HepG2 (cell line): Measurements from ENCODE around the gene SLC7A11. TPM values are rescaled to one million over a fixed set of nuclear protein-coding genes. Genes with fewer than 3 reads are reported as not detected.

Experiments used
- ATAC-seq: fragments of 200-7000 bp; cut with Tn5 transposase; 3 replicates; pipeline ENCODE4 v1.9.1; 2020; ENCODE audit warnings: mild to moderate bottlenecking, moderate library complexity
- Bru-seq: library from RNA; stranded (reverse); fragments of 400-500 nt; gene quantifications from one replicate; lab custom pipeline; 2021; lab: Mats Ljungman, UMichigan
- BruChase-seq, 2 experiments: library from RNA; stranded (reverse); fragments of 400-500 nt; gene quantifications; one replicate each; lab custom pipeline; 2021; lab: Mats Ljungman, UMichigan
- BruUV-seq: library from RNA; stranded (reverse); fragments of 400-500 nt; replicated peaks from 2 replicates; lab custom pipeline; 2021; lab: Mats Ljungman, UMichigan
- CTCF ChIA-PET: fragments of 300-600 bp; formaldehyde crosslinking; extraction: SDS; loops from one replicate; lab custom pipeline; 2021; ENCODE audit warnings: low total read pairs, inconsistent platforms, low intra/inter-chr PET ratio; lab: Yijun Ruan, JAX
- POLR2A ChIA-PET: fragments of 350-600 bp; sonication (Branson Sonifier 250); formaldehyde crosslinking; loops from one replicate; lab custom pipeline; 2020; ENCODE audit warnings: antibody characterized with exemption, inconsistent platforms; lab: Yijun Ruan, JAX
- DNase-seq: peaks from one replicate; pipeline ENCODE4 v3.0.0-alpha.2; 2015; ENCODE audit warnings: low spot score
- FAIRE-seq: peaks from 3 replicates; lab custom pipeline; 2011; peaks lifted over from hg19 to GRCh38; lab: Jason Lieb, UNC
- H2AFZ ChIP-seq: one replicate; pipeline ENCODE4 v1.6.1; 2011; ENCODE audit warnings: low read length, inconsistent platforms
- H3K27ac ChIP-seq: fragments of 300-600 bp; 3 replicates; pipeline ENCODE4 v1.8.0; 2011; ENCODE audit warnings: mixed run types, mild to moderate bottlenecking, mixed read lengths, low read length, inconsistent platforms; ENCODE audit not compliant: insufficient read depth; ENCODE audit errors: extremely low read length
- H3K27me3 ChIP-seq, 2 experiments: fragments of 200-600 bp in 1 of 2; 2 replicates in 1 of 2; 3 replicates in 1 of 2; pipeline versions ENCODE4 v1.6.0 to v1.8.0; 2011; ENCODE audit warnings: low read length in 2 of 2, mild to moderate bottlenecking in 2 of 2, moderate library complexity in 2 of 2, inconsistent platforms in 1 of 2; ENCODE audit not compliant: insufficient read depth in 2 of 2, control insufficient read depth in 1 of 2
- H3K36me3 ChIP-seq, 2 experiments: fragments of 200-600 bp in 1 of 2; replicated peaks in 1 of 2; 2 replicates in 1 of 2; 3 replicates in 1 of 2; pipeline versions ENCODE4 v1.5.1 to v1.8.0; 2011; ENCODE audit warnings: low read length in 2 of 2, inconsistent platforms in 1 of 2; ENCODE audit not compliant: insufficient read depth in 2 of 2, control insufficient read depth in 1 of 2
- H3K4me1 ChIP-seq: 2 replicates; pipeline ENCODE4 v1.5.1; 2012; ENCODE audit warnings: low read length, inconsistent platforms; ENCODE audit not compliant: insufficient read depth
- H3K4me2 ChIP-seq: 2 replicates; pipeline ENCODE4 v1.6.0; 2011; ENCODE audit warnings: low read depth, low read length, inconsistent platforms
- H3K4me3 ChIP-seq, 3 experiments: fragments of 200-600 bp in 1 of 3; sonication (generic), shearing (Covaris generic) in 1 of 3; replicated peaks in 1 of 3; 2 replicates each; pipeline ENCODE4 v1.5.1; 2011 to 2016; ENCODE audit warnings: low read length in 3 of 3, inconsistent platforms in 2 of 3, low read depth in 2 of 3, mild to moderate bottlenecking in 2 of 3, control low read depth in 1 of 3, mixed read lengths in 1 of 3; ENCODE audit not compliant: insufficient read depth in 1 of 3
- H3K79me2 ChIP-seq: one replicate; pipeline ENCODE4 v1.6.1; 2011; ENCODE audit warnings: low read length, inconsistent platforms; ENCODE audit not compliant: insufficient read depth
- H3K9ac ChIP-seq: 2 replicates; pipeline ENCODE4 v1.6.0; 2011; ENCODE audit warnings: mild to moderate bottlenecking, low read depth, low read length, inconsistent platforms; ENCODE audit not compliant: insufficient read depth
- H3K9me3 ChIP-seq: 2 replicates; pipeline ENCODE4 v1.5.1; 2012; ENCODE audit warnings: mild to moderate bottlenecking, low read length
- H4K20me1 ChIP-seq: 2 replicates; pipeline ENCODE4 v1.6.0; 2011; ENCODE audit warnings: inconsistent platforms, mild to moderate bottlenecking, low read length, moderate library complexity; ENCODE audit not compliant: insufficient read depth
- CSRNP1 ChIP-seq: sonication (generic); formaldehyde crosslinking; IDR thresholded peaks from 2 replicates; pipeline ENCODE4 v1.8.1; 2023; ENCODE audit warnings: mild to moderate bottlenecking, missing genetic modification reagents
- ELF4 ChIP-seq: sonication (generic); formaldehyde crosslinking; IDR thresholded peaks from 2 replicates; pipeline ENCODE4 v1.5.0; 2020; ENCODE audit warnings: missing genetic modification reagents, mild to moderate bottlenecking, moderate library complexity, borderline replicate concordance
- HMGA1 ChIP-seq: sonication (generic); formaldehyde crosslinking; conservative IDR thresholded peaks from 2 replicates; pipeline ENCODE4 v1.4.0; 2020; ENCODE audit warnings: missing genetic modification reagents
- MIXL1 ChIP-seq: IDR thresholded peaks from 2 replicates; pipeline ENCODE4 v1.6.1; 2016
- NRL ChIP-seq: sonication (generic); formaldehyde crosslinking; IDR thresholded peaks from 2 replicates; pipeline ENCODE4 v1.5.0; 2020; ENCODE audit warnings: missing genetic modification reagents, mild to moderate bottlenecking, moderate library complexity, borderline replicate concordance
- POLR2AphosphoS5 ChIP-seq: IDR thresholded peaks from 2 replicates; pipeline ENCODE4 v1.6.1; 2012; ENCODE audit warnings: low read depth, low read length
- RORA ChIP-seq: sonication (generic); formaldehyde crosslinking; IDR thresholded peaks from 2 replicates; pipeline ENCODE4 v1.5.0; 2020; ENCODE audit warnings: mild to moderate bottlenecking, missing genetic modification reagents, moderate library complexity
- ZBTB14 ChIP-seq: sonication (generic); formaldehyde crosslinking; IDR thresholded peaks from 2 replicates; pipeline ENCODE4 v1.4.0; 2020; ENCODE audit warnings: missing genetic modification reagents
- ZBTB7B ChIP-seq: sonication (generic); formaldehyde crosslinking; IDR thresholded peaks from 2 replicates; pipeline ENCODE4 v1.4.0; 2020; ENCODE audit warnings: missing genetic modification reagents
- ZNF678 ChIP-seq: sonication (generic); formaldehyde crosslinking; IDR thresholded peaks from 2 replicates; pipeline ENCODE4 v1.4.0; 2020; ENCODE audit warnings: mild to moderate bottlenecking, missing genetic modification reagents
- ZNF761 ChIP-seq: sonication (generic); formaldehyde crosslinking; conservative IDR thresholded peaks from 2 replicates; pipeline ENCODE4 v1.4.0; 2020; ENCODE audit warnings: mild to moderate bottlenecking, missing genetic modification reagents
- WGBS: methylation state at CpG from one replicate; pipeline ENCODE4 v1.1.6; 2017; ENCODE audit warnings: low lambda C conversion rate; 5-methylcytosine and 5-hydroxymethylcytosine counted together
- in situ Hi-C: cut with HindIII; loops from 2 replicates; pipeline ENCODE4 v1.10.0; 2017; ENCODE audit warnings: low pct_unique_long_range_greater_than_20kb; ENCODE audit not compliant: extremely low pct_ligation_motif_present
- intact Hi-C: fragments of 100-400 bp; cut with micrococcal nuclease; formaldehyde crosslinking; loops from one replicate; pipeline ENCODE4 v1.10.0; 2022; ENCODE audit not compliant: unreplicated experiment
- long read RNA-seq, 2 experiments: library from RNA in 1 of 2; library from polyadenylated mRNA in 1 of 2; stranded (forward) in 1 of 2; unstranded in 1 of 2; transcript quantifications; one replicate each; pipeline ENCODE4 v2.0.0, GENCODE V29; 2019 to 2022
- polyA minus RNA-seq, 3 experiments: library from RNA; depleted of rRNA, polyadenylated mRNA; stranded (reverse); fragments of >200 nt; gene quantifications; 2 replicates each; pipeline ENCODE4 v1.2.3, GENCODE V29; 2011; ENCODE audit warnings: low replicate concordance in 1 of 3
- polyA plus RNA-seq, 8 experiments: library from polyadenylated mRNA; depleted of rRNA in 3 of 8; stranded (reverse) in 7 of 8; unstranded in 1 of 8; fragments of >200 nt; fragmentation: Illumina TruSeq in 4 of 8; extraction: Trizol in 4 of 8; gene quantifications; 2 replicates each; pipeline versions ENCODE4 v1.2.1 to v1.2.3, GENCODE V29; 2011 to 2016; ENCODE audit warnings: low read depth in 4 of 8, missing spikeins in 1 of 8, mixed read lengths in 1 of 8; ENCODE audit not compliant: insufficient read depth in 1 of 8
- total RNA-seq, 5 experiments: library from RNA; depleted of rRNA; stranded (reverse); fragments of >200 nt; fragmentation: Illumina TruSeq; extraction: Trizol; gene quantifications; 2 replicates each; pipeline ENCODE4 v1.2.3, GENCODE V29; 2016; ENCODE audit warnings: low read depth in 1 of 5

Gene SLC7A11
- total RNA-seq (2016; rRNA removed; fragmentation: Illumina TruSeq; extraction: Trizol): 11.9 and 15.7 TPM in 2 replicates
- 1.5 and 2.6 TPM in 2 replicates for total RNA-seq (2016; cell fraction: cytosol; rRNA removed; fragmentation: Illumina TruSeq; extraction: Trizol; ENCODE audit: low read depth)
- total RNA-seq (2016; cell fraction: insoluble cytoplasmic fraction; rRNA removed; fragmentation: Illumina TruSeq; extraction: Trizol): 13.1 and 14.5 TPM in 2 replicates
- 4.0 and 5.0 TPM in 2 replicates for total RNA-seq (2016; cell fraction: membrane; rRNA removed; fragmentation: Illumina TruSeq; extraction: Trizol)
- 21.1 and 22.8 TPM in 2 replicates for total RNA-seq (2016; cell fraction: nucleus; rRNA removed; fragmentation: Illumina TruSeq; extraction: Trizol)
- 15.9 and 17.5 TPM in 2 replicates for polyA plus RNA-seq (2011; rRNA removed)
- polyA plus RNA-seq (2011; cell fraction: cytosol; rRNA removed): 5.6 and 9.4 TPM in 2 replicates
- polyA plus RNA-seq (2011; cell fraction: nucleus; rRNA removed): 9.2 and 14.7 TPM in 2 replicates
- polyA plus RNA-seq (2012): 20.4 and 31.0 TPM in 2 replicates
- polyA plus RNA-seq (2016; cell fraction: cytosol; fragmentation: Illumina TruSeq; extraction: Trizol; ENCODE audit: low read depth): 0.35 and 0.42 TPM in 2 replicates
- 5.6 and 6.9 TPM in 2 replicates for polyA plus RNA-seq (2016; cell fraction: insoluble cytoplasmic fraction; fragmentation: Illumina TruSeq; extraction: Trizol; ENCODE audit: low read depth)
- polyA plus RNA-seq (2016; cell fraction: membrane; fragmentation: Illumina TruSeq; extraction: Trizol; ENCODE audit: low read depth): 0.86 and 0.94 TPM in 2 replicates
- polyA plus RNA-seq (2016; cell fraction: nucleus; fragmentation: Illumina TruSeq; extraction: Trizol; ENCODE audit: insufficient read depth, low read depth): 16.0 and 16.6 TPM in 2 replicates
- 95.4 and 149 TPM in 2 replicates for polyA minus RNA-seq (2011; rRNA and poly(A)+ RNA removed; ENCODE audit: low replicate concordance)
- 28.0 and 41.2 TPM in 2 replicates for polyA minus RNA-seq (2011; cell fraction: cytosol; rRNA and poly(A)+ RNA removed)
- polyA minus RNA-seq (2011; cell fraction: nucleus; rRNA and poly(A)+ RNA removed): 82.7 and 97.5 TPM in 2 replicates
- percentile 98 among the genes with signal in this experiment for Bru-seq, nascent RNA
- BruChase-seq, experiment 1, labeled RNA remaining after a 6-hour chase: percentile 96 among the genes with signal in this experiment
- percentile 95 among the genes with signal in this experiment for BruChase-seq, experiment 2, labeled RNA remaining after a 2-hour chase
- long read RNA-seq, experiment 1, full-length matches to known transcripts: 5 of 6 reads
- long read RNA-seq, experiment 1, partial matches to known transcripts: 0 of 6 reads
- long read RNA-seq, experiment 1, other reads (novel, unspliced or antisense): 1 of 6 reads
- long read RNA-seq, experiment 2, full-length matches to known transcripts: 10 of 159 reads
- long read RNA-seq, experiment 2, partial matches to known transcripts: 11 of 159 reads
- long read RNA-seq, experiment 2, other reads (novel, unspliced or antisense): 138 of 159 reads

GRCh38 chr4:138242076-138242833, at the start of gene SLC7A11:
SLC7A11 (minus strand) TSS chr4:138242349; CDS start chr4:138242069, 280 bp downstream.
- H3K9me3 ChIP-seq: no peaks in the 10 kb centered on the region
- no TSS peak for BruUV-seq
- peak within 1 kb of the TSS; percentile 93 for H3K27ac ChIP-seq
- peak; percentile 95 for FAIRE-seq
- H3K79me2 ChIP-seq: peaks cover 44% of the 10 kb centered on the region
- POLR2A ChIA-PET: interaction anchor here (0.8 to 4.1 kb wide), 14 partner anchors 9 to 773 kb away, joined by 3 to 38 read pairs (median 4); partner anchors contain the start of gene NOCT
- peak within 1 kb of the TSS; percentile 83 for H3K4me2 ChIP-seq
- H3K4me1 ChIP-seq: peaks cover 27% of the 10 kb centered on the region
- H4K20me1 ChIP-seq: peaks cover 17% of the 10 kb centered on the region; the same call in 1 of the 2 replicates
- peak within 1 kb of the TSS; percentile 90 for H3K9ac ChIP-seq
- H3K4me3 ChIP-seq: peak within 1 kb of the TSS; percentile 77 to 96 (median 83)
- CTCF ChIA-PET: no interaction called here
- WGBS: under 1% methylated on average over 12 of the region's 12 CpGs
- H3K27me3 ChIP-seq: no peaks in the 10 kb centered on the region; a peak in 1 of 5 replicates
- in situ Hi-C loops: no loop called here
- no peaks in the 10 kb centered on the region for H3K36me3 ChIP-seq
- peak; percentile 97 for ATAC-seq
- H2AFZ ChIP-seq: peak within 1 kb of the TSS; percentile 15
- intact Hi-C loops: loop anchor here (1.0 to 10.0 kb wide), 4 partner anchors 43 to 315 kb away; no protein-coding TSS in a partner anchor
- DNase-seq: peak; percentile 97
- TF ChIP-seq ZNF678 (no peak), ZBTB14 (CRISPR knock-in tag) (no peak), ZNF761 (CRISPR knock-in tag) (no peak), POLR2AphosphoS5 (peak; percentile 70), RORA (peak; percentile 87; the same call in 1 of the 2 replicates), ELF4 (CRISPR knock-in tag) (0 out of 2 replicates have a peak, but pooled peaks have one; percentile 48), CSRNP1 (CRISPR knock-in tag) (no peak), NRL (no peak), MIXL1 (CRISPR knock-in tag) (peak; percentile 78), ZBTB7B (CRISPR knock-in tag) (no peak), HMGA1 (CRISPR knock-in tag) (no peak)
